WTC11 (cell line): ENCODE data around the gene ELMOD1. TPM values are rescaled to one million over a fixed set of nuclear protein-coding genes. Genes with fewer than 3 reads are reported as not detected.

Experiments used
- ATAC-seq: fragments of 200-7000 bp; cut with Tn5 transposase; 2 replicates; pipeline ENCODE4 v1.10.0; 2021; ENCODE audit warnings: mild to moderate bottlenecking, moderate library complexity
- CTCF ChIA-PET: fragments of 300-600 bp; sonication (Branson Sonifier 250); formaldehyde crosslinking; loops from one replicate; lab custom pipeline; 2021; ENCODE audit warnings: antibody characterized with exemption; lab: Charles Lee
- POLR2A ChIA-PET: fragments of 350-600 bp; sonication (Branson Sonifier 250); formaldehyde crosslinking; loops from one replicate; lab custom pipeline; 2021; ENCODE audit warnings: antibody characterized with exemption; lab: Charles Lee
- DNase-seq: peaks from one replicate; pipeline ENCODE4 v3.0.0; 2021; ENCODE audit warnings: low spot score
- H3K27ac Mint-ChIP-seq: 2 replicates; pipeline ENCODE4 v1.8.0; 2021; ENCODE audit warnings: mixed read lengths
- H3K27me3 Mint-ChIP-seq: 2 replicates; pipeline ENCODE4 v1.8.0; 2021; ENCODE audit warnings: low read depth, mild to moderate bottlenecking, moderate library complexity, mixed read lengths
- H3K36me3 Mint-ChIP-seq: 2 replicates; pipeline ENCODE4 v1.8.0; 2021; ENCODE audit warnings: mixed read lengths
- H3K4me1 Mint-ChIP-seq: 2 replicates; pipeline ENCODE4 v1.8.0; 2022; ENCODE audit warnings: mixed read lengths
- H3K4me3 Mint-ChIP-seq: 2 replicates; pipeline ENCODE4 v1.8.0; 2021; ENCODE audit warnings: mild to moderate bottlenecking, moderate library complexity, mixed read lengths
- H3K9me3 Mint-ChIP-seq: 2 replicates; pipeline ENCODE4 v1.8.0; 2021; ENCODE audit warnings: mixed read lengths
- AFF4 ChIP-seq: sonication (generic); formaldehyde crosslinking; IDR thresholded peaks from 2 replicates; pipeline ENCODE4 v1.8.1; 2023; ENCODE audit warnings: mild to moderate bottlenecking, missing genetic modification reagents, borderline replicate concordance
- ATF1 ChIP-seq: sonication (generic); formaldehyde crosslinking; IDR thresholded peaks from 2 replicates; pipeline ENCODE4 v1.8.1; 2023; ENCODE audit warnings: mild to moderate bottlenecking, moderate library complexity, missing genetic modification reagents
- CBFB ChIP-seq: sonication (generic); formaldehyde crosslinking; IDR thresholded peaks from 2 replicates; pipeline ENCODE4 v1.8.1; 2022; ENCODE audit warnings: mild to moderate bottlenecking, low read depth, missing genetic modification reagents
- CDX4 ChIP-seq: fragments of 250-450 bp; sonication (Bioruptor Pico); IDR thresholded peaks from 2 replicates; pipeline ENCODE4 v1.9.0; 2021; ENCODE audit warnings: moderate library complexity, mild to moderate bottlenecking, inconsistent platforms, borderline replicate concordance
- CREM ChIP-seq: sonication (generic); formaldehyde crosslinking; IDR thresholded peaks from 2 replicates; pipeline ENCODE4 v1.8.1; 2022; ENCODE audit warnings: mild to moderate bottlenecking, missing genetic modification reagents, moderate library complexity
- FOXJ3 ChIP-seq: sonication (generic); formaldehyde crosslinking; IDR thresholded peaks from 2 replicates; pipeline ENCODE4 v1.9.0; 2021; ENCODE audit warnings: missing genetic modification reagents, mild to moderate bottlenecking, borderline replicate concordance
- FOXK1 ChIP-seq: sonication (generic); formaldehyde crosslinking; IDR thresholded peaks from 2 replicates; pipeline ENCODE4 v1.8.0; 2022; ENCODE audit warnings: mild to moderate bottlenecking, moderate library complexity, missing genetic modification reagents
- GABPB1 ChIP-seq: sonication (generic); formaldehyde crosslinking; IDR thresholded peaks from 2 replicates; pipeline ENCODE4 v1.8.1; 2023; ENCODE audit warnings: mild to moderate bottlenecking, missing genetic modification reagents
- JAZF1 ChIP-seq: fragments of 250-450 bp; sonication (Bioruptor Pico); IDR thresholded peaks from 2 replicates; pipeline ENCODE4 v1.9.0; 2021; ENCODE audit warnings: moderate library complexity, mild to moderate bottlenecking, inconsistent platforms
- JUN ChIP-seq: sonication (generic); formaldehyde crosslinking; IDR thresholded peaks from 2 replicates; pipeline ENCODE4 v1.8.0; 2023; ENCODE audit warnings: mild to moderate bottlenecking, missing genetic modification reagents
- MXD4 ChIP-seq: fragments of 250-450 bp; sonication (Bioruptor Pico); IDR thresholded peaks from 2 replicates; pipeline ENCODE4 v1.8.0; 2021; ENCODE audit warnings: mild to moderate bottlenecking, moderate library complexity, borderline replicate concordance
- NR1H2 ChIP-seq: sonication (generic); formaldehyde crosslinking; IDR thresholded peaks from 2 replicates; pipeline ENCODE4 v1.9.0; 2021; ENCODE audit warnings: mild to moderate bottlenecking, moderate library complexity, missing genetic modification reagents
- SOX15 ChIP-seq: fragments of 250-450 bp; sonication (Bioruptor Pico); IDR thresholded peaks from 2 replicates; pipeline ENCODE4 v1.9.0; 2021; ENCODE audit warnings: mild to moderate bottlenecking
- TP53 ChIP-seq: sonication (generic); formaldehyde crosslinking; IDR thresholded peaks from 2 replicates; pipeline ENCODE4 v1.8.1; 2023; ENCODE audit warnings: mild to moderate bottlenecking, missing genetic modification reagents
- ZBTB43 ChIP-seq: sonication (generic); formaldehyde crosslinking; IDR thresholded peaks from 2 replicates; pipeline ENCODE4 v1.8.1; 2023; ENCODE audit warnings: mild to moderate bottlenecking, missing genetic modification reagents
- ZNF423 ChIP-seq: fragments of 250-450 bp; sonication (Bioruptor Pico); IDR thresholded peaks from 2 replicates; pipeline ENCODE4 v2.1.2; 2022; ENCODE audit warnings: mild to moderate bottlenecking, moderate library complexity
- ZNF425 ChIP-seq: fragments of 250-450 bp; sonication (Bioruptor Pico); conservative IDR thresholded peaks from 2 replicates; pipeline ENCODE4 v1.9.0; 2021; ENCODE audit warnings: mild to moderate bottlenecking
- total RNA-seq: library from RNA; stranded (reverse); gene quantifications from 3 replicates; pipeline ENCODE4 v1.2.3, GENCODE V29; 2021

ELMOD1 gene
- total RNA-seq, 1 experiment from 2014 or later, result 2.3 TPM

GRCh38 chr11:107676336-107677057 lies 85.5 kb downstream of the ELMOD1 start:
- no peak for TF ChIP-seq JUN (CRISPR knock-in tag)
- TF ChIP-seq FOXJ3, result no peak
- no peak for TF ChIP-seq AFF4 (CRISPR knock-in tag)
- TF ChIP-seq SOX15, result no peak
- TF ChIP-seq ZNF423 (CRISPR knock-in tag), result no peak
- no peak for TF ChIP-seq MXD4
- TF ChIP-seq, all 79 proteins: peak for 0
- Mint-ChIP-seq H3K27ac (no peak overlapping the region), H3K27me3 (no peaks in the 10 kb centered on the region), H3K4me1 (no peaks in the 10 kb centered on the region), H3K4me3 (no peak overlapping the region), H3K9me3 (no peaks in the 10 kb centered on the region), H3K36me3 (no peaks in the 10 kb centered on the region)
- ChIA-PET CTCF (interaction anchor here (1.2 to 1.5 kb wide), 3 partner anchors 12 to 101 kb away, joined by 3 to 4 read pairs (median 3); no protein-coding TSS in a partner anchor), POLR2A (interaction anchor here (0.9 kb wide), 1 partner anchor 15 kb away, joined by 3 read pairs; no protein-coding TSS in a partner anchor)
- DNase-seq (no peak), ATAC-seq (peak; percentile 38; the same call in 1 of the 2 replicates)

GRCh38 chr11:107677924-107678631 lies 87.1 kb downstream of the ELMOD1 start:
- Mint-ChIP-seq H3K4me3 (no peak overlapping the region), H3K9me3 (no peaks in the 10 kb centered on the region), H3K27ac (no peak overlapping the region), H3K36me3 (no peaks in the 10 kb centered on the region), H3K27me3 (peaks cover 5% of the 10 kb centered on the region; the same call in 1 of the 2 replicates), H3K4me1 (no peaks in the 10 kb centered on the region)
- no peak for DNase-seq
- ChIA-PET POLR2A (no interaction called here), CTCF (interaction anchor here (1.3 to 1.5 kb wide), 2 partner anchors 93 to 102 kb away, joined by 3 read pairs; no protein-coding TSS in a partner anchor)
- no peak for ATAC-seq
- TF ChIP-seq NR1H2, result no peak
- TF ChIP-seq JAZF1, result no peak
- no peak for TF ChIP-seq ZNF425 (CRISPR knock-in tag)
- no peak for TF ChIP-seq ATF1 (CRISPR knock-in tag)
- no peak for TF ChIP-seq CREM (CRISPR knock-in tag)
- no peak for TF ChIP-seq FOXK1 (CRISPR knock-in tag)

- no peaks in the 10 kb centered on the region for H3K9me3 Mint-ChIP-seq
- H3K36me3 Mint-ChIP-seq, result no peaks in the 10 kb centered on the region
- no peak overlapping the region for H3K27ac Mint-ChIP-seq
- ChIA-PET CTCF (no interaction called here), POLR2A (no interaction called here)
- H3K4me1 Mint-ChIP-seq, result no peaks in the 10 kb centered on the region
- ATAC-seq, result no peak
- no peak for TF ChIP-seq ZBTB43 (CRISPR knock-in tag)
- no peak for TF ChIP-seq GABPB1 (CRISPR knock-in tag)
- no peak for TF ChIP-seq CDX4 (CRISPR knock-in tag)
- no peak for TF ChIP-seq TP53
- no peak for TF ChIP-seq CBFB (CRISPR knock-in tag)
- TF ChIP-seq CREM (CRISPR knock-in tag), result no peak
- peaks cover 5% of the 10 kb centered on the region; the same call in 1 of the 2 replicates for H3K27me3 Mint-ChIP-seq
- H3K4me3 Mint-ChIP-seq, result no peak overlapping the region
- DNase-seq, result no peak
Measured at GRCh38 chr11:107678632-107678971, 87.7 kb downstream of the ELMOD1 start.
